Myocyte (in vitro differentiated cells): ENCODE measurements around the gene FCRL5. TPM values are rescaled to one million over a fixed set of nuclear protein-coding genes. Genes with fewer than 3 reads are reported as not detected.
A peak's percentile ranks its signal among the peaks of the same experiment; 100 is the strongest.
"Not testable (repeated sequence)": the region's sequence is repeated elsewhere in the genome, so short reads cannot be mapped to it uniquely, and the experiment has no call there.

Experiments used
- DNase-seq: peaks from one replicate; pipeline ENCODE4 v3.0.0-alpha.2; 2012; ENCODE audit warnings: low read depth
- polyA plus RNA-seq: library from polyadenylated mRNA; unstranded; fragments of >200 nt; gene quantifications from one replicate; pipeline ENCODE4 v1.2.1, GENCODE V29; 2012; ENCODE audit warnings: missing spikeins
- total RNA-seq: library from RNA; depleted of rRNA; stranded (reverse); fragments of >200 nt; gene quantifications from 2 replicates; pipeline ENCODE4 v1.2.3, GENCODE V29; 2014

The FCRL5 gene
- not detected in 2 replicates for total RNA-seq
- not detected for polyA plus RNA-seq

GRCh38 chr1:157551694-157552693, at the start of gene FCRL5:
TSS of gene FCRL5 (minus strand) at chr1:157552515. CDS start at chr1:157552362, 153 bp downstream.
- DNase-seq = no peak

GRCh38 chr1:157600236-157600635, 47.9 kb upstream of the FCRL5 start:
- no peak for DNase-seq

- no peak for DNase-seq
These were observed 45.8 kb upstream of the FCRL5 start, which contains the start of gene FCRL4 for GRCh38 chr1:157597959-157598667. TSS of gene FCRL4 (minus strand) at chr1:157598085. CDS start at chr1:157597944, 141 bp downstream.

- no peak for DNase-seq
These were observed 44.1 kb upstream of the FCRL5 start for GRCh38 chr1:157596384-157596783.

GRCh38 chr1:157595356-157595755, 43.0 kb upstream of the FCRL5 start:
- no peak for DNase-seq

GRCh38 chr1:157585984-157586383, 33.7 kb upstream of the FCRL5 start:
- no peak for DNase-seq

GRCh38 chr1:157584503-157584902, 32.2 kb upstream of the FCRL5 start:
- DNase-seq = no peak

- DNase-seq = no peak
These were observed 28.5 kb upstream of the FCRL5 start for GRCh38 chr1:157580828-157581210.

GRCh38 chr1:157580179-157580827, 28.0 kb upstream of the FCRL5 start:
- peak; percentile 65 for DNase-seq

- no peak for DNase-seq
These were observed 25.1 kb upstream of the FCRL5 start for GRCh38 chr1:157577420-157577819.

- no peak for DNase-seq
These were observed 23.4 kb upstream of the FCRL5 start for GRCh38 chr1:157575744-157576143.

GRCh38 chr1:157574836-157575235, 22.5 kb upstream of the FCRL5 start:
- no peak for DNase-seq

- no peak for DNase-seq
These were observed 14.4 kb upstream of the FCRL5 start for GRCh38 chr1:157566484-157567300.

GRCh38 chr1:157562515-157562914, 10.2 kb upstream of the FCRL5 start:
- DNase-seq = no peak

GRCh38 chr1:157558119-157558518, 5.8 kb upstream of the FCRL5 start:
- no peak for DNase-seq

GRCh38 chr1:157548081-157548480, 4.2 kb downstream of the FCRL5 start:
- DNase-seq = not testable (repeated sequence)

- DNase-seq = peak; percentile 17
These were observed 9.6 kb downstream of the FCRL5 start for GRCh38 chr1:157542676-157543075.

GRCh38 chr1:157540852-157541251, 11.5 kb downstream of the FCRL5 start:
- DNase-seq = no peak

GRCh38 chr1:157540160-157540748, 12.1 kb downstream of the FCRL5 start:
- no peak for DNase-seq

GRCh38 chr1:157539568-157539967, 12.7 kb downstream of the FCRL5 start:
- no peak for DNase-seq
